RWPE2 (cell line): ENCODE measurements around the gene BCL10.
"Not testable (repeated sequence)": the region's sequence is repeated elsewhere in the genome, so short reads cannot be mapped to it uniquely, and the experiment has no call there.

Experiments
- ATAC-seq: fragments of 200-7000 bp; cut with Tn5 transposase; 3 replicates; pipeline ENCODE4 v1.9.1; 2021; ENCODE audit warnings: low read depth
- DNase-seq: peaks from one replicate; pipeline ENCODE4 v3.0.0-alpha.2; 2020; ENCODE audit warnings: low spot score
- H3K27ac ChIP-seq: fragments of 450-650 bp; 2 replicates; pipeline ENCODE4 v1.5.1; 2017; ENCODE audit warnings: mild to moderate bottlenecking; ENCODE audit not compliant: poor library complexity, severe bottlenecking
- H3K27me3 ChIP-seq: fragments of 250-450 bp; sonication (Bioruptor Pico); 2 replicates; pipeline ENCODE4 v1.5.1; 2021; ENCODE audit warnings: mild to moderate bottlenecking, moderate library complexity; ENCODE audit not compliant: insufficient read depth, poor library complexity, severe bottlenecking
- H3K36me3 ChIP-seq: fragments of 250-450 bp; sonication (Bioruptor Pico); 2 replicates; pipeline ENCODE4 v1.5.1; 2020; ENCODE audit warnings: low read depth, mild to moderate bottlenecking, moderate library complexity
- H3K4me1 ChIP-seq: fragments of 250-450 bp; sonication (Bioruptor Pico); 2 replicates; pipeline ENCODE4 v1.5.1; 2021; ENCODE audit warnings: mild to moderate bottlenecking, moderate library complexity; ENCODE audit not compliant: insufficient read depth, poor library complexity, severe bottlenecking
- H3K4me3 ChIP-seq: fragments of 250-450 bp; sonication (Bioruptor Pico); 2 replicates; pipeline ENCODE4 v1.5.1; 2021; ENCODE audit warnings: mild to moderate bottlenecking, moderate library complexity; ENCODE audit not compliant: severe bottlenecking
- H3K9me3 ChIP-seq: fragments of 250-450 bp; sonication (Bioruptor Pico); 2 replicates; pipeline ENCODE4 v1.5.1; 2021; ENCODE audit warnings: mild to moderate bottlenecking, moderate library complexity; ENCODE audit not compliant: severe bottlenecking
- TF ChIP-seq, protein P1 (sequence below): fragments of 450-650 bp; IDR thresholded peaks from one replicate; pipeline ENCODE4 v1.5.1; 2017; ENCODE audit warnings: mild to moderate bottlenecking, moderate library complexity; ENCODE audit not compliant: poor library complexity, severe bottlenecking

Gene BCL10

DNA sequence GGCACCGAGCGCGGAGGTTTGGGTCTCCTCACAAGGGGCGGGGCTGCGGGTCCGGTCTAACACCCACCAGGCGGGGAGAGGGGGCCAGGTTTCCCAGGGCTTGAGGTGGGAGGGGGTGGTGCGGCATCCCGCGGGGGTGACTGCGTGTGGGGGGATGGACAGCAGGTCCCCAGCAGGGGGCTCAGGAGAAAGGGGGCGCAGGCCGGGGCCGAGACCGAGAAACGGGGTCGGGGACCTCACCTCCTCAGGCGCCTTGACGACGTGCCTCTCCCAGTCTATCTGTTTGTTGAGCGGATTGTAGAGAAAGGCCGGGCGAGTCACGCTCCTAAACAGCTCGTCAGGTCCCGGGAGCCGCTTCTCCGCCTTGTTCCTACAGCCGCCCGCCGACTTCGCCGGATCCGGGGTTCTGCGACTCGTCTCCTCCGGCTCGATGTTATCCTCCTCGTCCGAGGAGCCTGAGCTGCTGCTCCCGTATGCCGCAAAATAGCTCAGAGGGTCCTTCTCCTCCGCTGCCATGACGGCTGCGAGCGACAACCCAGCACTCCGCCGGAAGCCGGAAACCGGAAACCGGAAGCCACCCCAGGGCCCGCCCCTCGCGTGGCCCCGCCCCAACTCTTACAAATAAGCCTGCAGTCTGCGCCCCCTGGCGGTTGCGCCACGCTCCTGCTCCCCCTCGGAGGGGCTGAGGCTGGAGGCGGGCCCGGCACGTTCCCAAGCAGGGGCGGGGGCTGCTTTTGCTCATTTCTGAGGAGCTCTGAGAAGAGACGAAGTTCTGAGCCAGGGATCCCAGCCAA lies 17.1 kb downstream of the BCL10 start, which contains the start of gene C1orf52:
Gene C1orf52, minus strand, starts transcription at position 545 of the 794 bp plus-strand sequence. Its CDS starts 29 bp downstream, at position 516.
- ATAC-seq (peak; percentile 92), DNase-seq (peak; percentile 91)

DNA sequence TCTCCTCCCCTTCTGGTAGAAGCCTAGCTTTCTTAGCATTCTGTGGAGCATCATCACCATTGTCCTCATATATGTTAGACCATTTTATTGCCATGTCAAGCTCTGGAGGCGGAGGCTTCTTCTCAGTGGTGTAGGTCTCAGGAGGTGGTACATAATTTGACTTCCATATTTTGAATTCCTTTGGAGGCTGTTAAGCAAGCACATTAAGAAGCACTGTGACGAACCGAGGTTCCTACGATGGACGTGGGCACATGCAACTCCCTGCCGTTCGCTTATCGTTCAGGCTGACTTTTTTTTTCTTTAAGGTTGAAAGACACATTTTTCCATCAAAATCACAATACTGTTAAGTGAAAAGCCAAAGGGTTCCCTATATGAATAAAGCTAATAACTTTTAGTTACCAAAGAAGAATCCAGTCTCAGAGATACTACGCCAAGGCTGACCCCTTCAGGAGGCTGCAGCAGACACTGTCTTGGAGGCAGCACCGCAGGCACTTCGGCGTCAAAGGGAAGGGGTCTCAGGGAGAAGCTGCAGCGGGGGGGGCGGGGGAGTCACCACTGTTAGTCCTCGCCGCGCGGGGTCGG lies 17.8 kb downstream of the BCL10 start:
- H3K9me3 ChIP-seq: no peaks in the 10 kb centered on the region
- no peaks in the 10 kb centered on the region for H3K27me3 ChIP-seq
- DNase-seq (no peak), ATAC-seq (peak; percentile 16; the same call in 2 of the 3 replicates)
- peaks cover 8% of the 10 kb centered on the region for H3K4me1 ChIP-seq
- TF ChIP-seq, protein P1, sequence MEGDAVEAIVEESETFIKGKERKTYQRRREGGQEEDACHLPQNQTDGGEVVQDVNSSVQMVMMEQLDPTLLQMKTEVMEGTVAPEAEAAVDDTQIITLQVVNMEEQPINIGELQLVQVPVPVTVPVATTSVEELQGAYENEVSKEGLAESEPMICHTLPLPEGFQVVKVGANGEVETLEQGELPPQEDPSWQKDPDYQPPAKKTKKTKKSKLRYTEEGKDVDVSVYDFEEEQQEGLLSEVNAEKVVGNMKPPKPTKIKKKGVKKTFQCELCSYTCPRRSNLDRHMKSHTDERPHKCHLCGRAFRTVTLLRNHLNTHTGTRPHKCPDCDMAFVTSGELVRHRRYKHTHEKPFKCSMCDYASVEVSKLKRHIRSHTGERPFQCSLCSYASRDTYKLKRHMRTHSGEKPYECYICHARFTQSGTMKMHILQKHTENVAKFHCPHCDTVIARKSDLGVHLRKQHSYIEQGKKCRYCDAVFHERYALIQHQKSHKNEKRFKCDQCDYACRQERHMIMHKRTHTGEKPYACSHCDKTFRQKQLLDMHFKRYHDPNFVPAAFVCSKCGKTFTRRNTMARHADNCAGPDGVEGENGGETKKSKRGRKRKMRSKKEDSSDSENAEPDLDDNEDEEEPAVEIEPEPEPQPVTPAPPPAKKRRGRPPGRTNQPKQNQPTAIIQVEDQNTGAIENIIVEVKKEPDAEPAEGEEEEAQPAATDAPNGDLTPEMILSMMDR: no peak
- peaks cover 56% of the 10 kb centered on the region for H3K36me3 ChIP-seq
- H3K4me3 ChIP-seq: peak overlapping the region; percentile 68
- peak overlapping the region; percentile 22 for H3K27ac ChIP-seq

More for the DNA sequence above, 17.1 kb downstream of the BCL10 start, which contains the start of gene C1orf52:
- Histone ChIP-seq H3K27me3 (no peaks in the 10 kb centered on the region), H3K4me3 (peak within 1 kb of the TSS; percentile 68), H3K9me3 (no peaks in the 10 kb centered on the region), H3K36me3 (peaks cover 56% of the 10 kb centered on the region), H3K27ac (peak within 1 kb of the TSS; percentile 22), H3K4me1 (peaks cover 8% of the 10 kb centered on the region)
- TF ChIP-seq, protein P1: peak; percentile 99

DNA sequence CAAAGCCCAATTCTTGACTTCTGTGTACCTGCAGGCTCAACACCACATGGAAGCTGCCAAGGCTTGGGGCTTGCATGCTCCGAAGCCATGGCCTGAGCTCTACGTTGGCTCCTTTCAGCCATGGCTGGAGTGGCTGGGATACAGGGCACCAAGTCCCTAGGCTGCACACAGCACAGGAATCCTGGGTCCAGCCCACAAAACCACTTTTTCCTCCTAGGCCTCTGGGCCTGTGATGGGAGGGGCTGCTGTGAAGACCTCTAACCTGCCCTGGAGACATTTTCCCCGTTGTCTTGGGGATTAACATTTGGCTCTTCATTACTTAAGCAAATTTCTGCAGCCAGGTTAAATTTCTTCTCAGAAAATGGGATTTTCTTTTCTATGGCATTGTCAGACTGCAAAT lies 27.4 kb downstream of the BCL10 start:
- not testable (repeated sequence) for H3K27me3 ChIP-seq, DNase-seq, H3K4me3 ChIP-seq, H3K9me3 ChIP-seq, ATAC-seq, H3K27ac ChIP-seq
- Histone ChIP-seq H3K4me1 (peaks cover 21% of the 10 kb centered on the region), H3K36me3 (peaks cover 33% of the 10 kb centered on the region)

DNA sequence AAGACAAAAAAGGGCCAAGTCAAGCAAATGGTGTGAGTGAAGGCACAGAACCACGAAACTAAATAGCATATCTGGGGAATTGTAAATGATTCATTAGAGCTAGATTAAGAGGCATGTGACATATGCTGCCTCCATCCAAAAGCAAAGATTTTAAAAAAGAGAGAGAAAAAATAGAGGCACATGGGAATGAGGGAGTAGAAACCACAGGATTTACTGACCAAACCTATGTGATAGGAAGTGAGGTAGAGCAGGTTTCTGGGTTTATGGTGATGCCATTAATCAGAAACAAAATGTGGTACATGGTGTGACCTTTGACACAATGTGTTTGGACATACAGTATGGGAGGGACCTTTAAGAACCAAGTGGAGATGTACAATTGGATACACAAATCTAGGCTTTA lies 30.5 kb downstream of the BCL10 start:
- H3K27ac ChIP-seq: no peak overlapping the region
- peaks cover 17% of the 10 kb centered on the region for H3K4me1 ChIP-seq
- DNase-seq (no peak), ATAC-seq (no peak)
- TF ChIP-seq, protein P1: no peak
- peaks cover 2% of the 10 kb centered on the region for H3K36me3 ChIP-seq
- no peaks in the 10 kb centered on the region for H3K27me3 ChIP-seq
- H3K9me3 ChIP-seq: no peaks in the 10 kb centered on the region
- H3K4me3 ChIP-seq: no peak overlapping the region

DNA sequence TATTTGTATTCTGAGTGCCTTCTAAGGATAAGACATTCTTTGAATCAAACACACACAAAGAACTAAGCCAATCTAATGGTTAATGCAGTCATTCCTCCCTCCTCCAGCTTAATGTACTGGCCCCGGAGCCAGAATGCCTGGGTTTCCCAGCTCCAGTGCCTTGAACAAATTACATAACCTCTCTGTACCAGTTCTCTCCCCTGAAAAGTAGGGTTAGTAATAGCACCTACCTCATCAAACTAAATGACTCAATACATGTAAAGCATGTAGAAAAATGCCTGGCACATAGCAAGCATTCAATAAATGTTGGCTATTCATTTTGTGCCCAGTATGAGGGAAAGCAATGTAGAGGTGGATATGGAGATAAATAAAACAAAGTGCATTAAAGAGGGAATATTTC lies 31.0 kb downstream of the BCL10 start:
- Histone ChIP-seq H3K4me3 (no peak overlapping the region), H3K27ac (peak overlapping the region; percentile 56), H3K27me3 (no peaks in the 10 kb centered on the region), H3K36me3 (no peaks in the 10 kb centered on the region), H3K9me3 (no peaks in the 10 kb centered on the region), H3K4me1 (peaks cover 17% of the 10 kb centered on the region)
- ATAC-seq (peak; percentile 27; the same call in 1 of the 3 replicates), DNase-seq (no peak)
- TF ChIP-seq, protein P1: no peak
